H1 (cell line): ENCODE measurements around the gene EGF. TPM values are rescaled to one million over a fixed set of nuclear protein-coding genes. Genes with fewer than 3 reads are reported as not detected.

Experiments
- CTCF ChIA-PET: fragments of 300-600 bp; sonication (Branson Sonifier 250); formaldehyde crosslinking; loops from one replicate; lab custom pipeline; 2021; ENCODE audit not compliant: partially characterized antibody; lab: Charles Lee
- POLR2A ChIA-PET: fragments of 300-600 bp; sonication (Branson Sonifier 250); formaldehyde crosslinking; loops from one replicate; lab custom pipeline; 2021; ENCODE audit warnings: inconsistent platforms; ENCODE audit not compliant: partially characterized antibody; lab: Charles Lee
- DNase-seq, 2 experiments: peaks; one replicate each; pipeline versions ENCODE4 v3.0.0 to v3.0.0-alpha.2; 2010 to 2022; ENCODE audit warnings: low spot score in 2 of 2, low read depth in 1 of 2, mixed read lengths in 1 of 2
- FAIRE-seq: peaks from 2 replicates; lab custom pipeline; 2011; peaks lifted over from hg19 to GRCh38; lab: Jason Lieb, UNC
- H2AFZ ChIP-seq: 2 replicates; pipeline ENCODE4 v1.8.1; 2012; ENCODE audit warnings: low read length, inconsistent platforms
- H2AK5ac ChIP-seq: 2 replicates; pipeline ENCODE4 v1.6.1; 2013; ENCODE audit warnings: low read depth, low read length
- H2BK120ac ChIP-seq: replicated peaks from 2 replicates; pipeline ENCODE3; 2013; ENCODE audit warnings: low read depth, low read length, inconsistent platforms
- H2BK12ac ChIP-seq: 2 replicates; pipeline ENCODE4 v1.6.1; 2013; ENCODE audit warnings: low read depth, low read length
- H2BK15ac ChIP-seq: 2 replicates; pipeline ENCODE4 v1.6.1; 2013; ENCODE audit warnings: low read length
- H2BK20ac ChIP-seq: 2 replicates; pipeline ENCODE4 v1.6.1; 2013; ENCODE audit warnings: low read length
- H2BK5ac ChIP-seq: 2 replicates; pipeline ENCODE4 v1.6.1; 2013; ENCODE audit warnings: low read depth, low read length
- H3K14ac ChIP-seq: 2 replicates; pipeline ENCODE4 v1.6.1; 2013; ENCODE audit warnings: inconsistent platforms; ENCODE audit not compliant: insufficient read length
- H3K18ac ChIP-seq: 2 replicates; pipeline ENCODE4 v1.6.1; 2013; ENCODE audit warnings: low read length; ENCODE audit errors: extremely low read depth
- H3K23ac ChIP-seq: 2 replicates; pipeline ENCODE4 v1.6.1; 2013; ENCODE audit warnings: inconsistent platforms; ENCODE audit not compliant: insufficient read length
- H3K23me2 ChIP-seq: 2 replicates; pipeline ENCODE4 v1.6.1; 2013; ENCODE audit warnings: low read depth, low read length
- H3K27ac ChIP-seq: 2 replicates; pipeline ENCODE4 v1.6.1; 2011; ENCODE audit warnings: low read depth, low read length, inconsistent platforms
- H3K27me3 ChIP-seq, 4 experiments: replicated peaks in 1 of 4; 1 replicate in 1 of 4; 2 replicates in 3 of 4; pipeline versions ENCODE4 v1.6.1 to v1.8.1; 2011 to 2013; ENCODE audit warnings: low read length in 3 of 4, mild to moderate bottlenecking in 3 of 4, inconsistent platforms in 2 of 4, mixed read lengths in 2 of 4, moderate library complexity in 1 of 4; ENCODE audit not compliant: control insufficient read depth in 3 of 4, insufficient read depth in 3 of 4; ENCODE audit errors: extremely low read depth in 1 of 4
- H3K36me3 ChIP-seq, 4 experiments: 2 replicates each; pipeline versions ENCODE4 v1.6.1 to v1.8.1; 2011 to 2013; ENCODE audit warnings: mild to moderate bottlenecking in 4 of 4, low read length in 3 of 4, moderate library complexity in 2 of 4, control low read depth in 1 of 4, inconsistent platforms in 1 of 4; ENCODE audit not compliant: insufficient read depth in 4 of 4, control insufficient read depth in 2 of 4
- H3K4ac ChIP-seq: replicated peaks from 2 replicates; pipeline ENCODE3; 2013; ENCODE audit warnings: low read length, low read depth, mixed read lengths, inconsistent platforms; ENCODE audit not compliant: insufficient read length
- H3K4me1 ChIP-seq, 4 experiments: replicated peaks in 1 of 4; 1 replicate in 1 of 4; 2 replicates in 3 of 4; pipeline versions ENCODE4 v1.6.1 to v1.8.1; 2011 to 2013; ENCODE audit warnings: low read length in 3 of 4, inconsistent platforms in 2 of 4, mixed read lengths in 1 of 4; ENCODE audit not compliant: insufficient read depth in 4 of 4, control insufficient read depth in 3 of 4
- H3K4me2 ChIP-seq, 2 experiments: 2 replicates each; pipeline versions ENCODE4 v1.6.1 to v1.8.1; 2011 to 2013; ENCODE audit warnings: low read depth in 2 of 2, low read length in 2 of 2, control low read depth in 1 of 2, inconsistent platforms in 1 of 2, mild to moderate bottlenecking in 1 of 2; ENCODE audit not compliant: insufficient read depth in 1 of 2
- H3K4me3 ChIP-seq, 4 experiments: fragments of 200-600, 300-600 bp in 1 of 4; sonication (generic), shearing (Covaris generic), sonication (Bioruptor Twin) in 1 of 4; 2 replicates each; pipeline versions ENCODE4 v1.5.1 to v1.8.1; 2011 to 2016; ENCODE audit warnings: low read length in 4 of 4, low read depth in 3 of 4, control low read depth in 2 of 4, inconsistent platforms in 2 of 4, mild to moderate bottlenecking in 2 of 4, mixed read lengths in 1 of 4, moderate library complexity in 1 of 4; ENCODE audit not compliant: insufficient read depth in 2 of 4; ENCODE audit errors: extremely low read depth in 1 of 4
- H3K56ac ChIP-seq: replicated peaks from 2 replicates; pipeline ENCODE3; 2013; ENCODE audit warnings: low read depth, mild to moderate bottlenecking, mixed read lengths, low read length, inconsistent platforms; ENCODE audit not compliant: insufficient read length
- H3K79me1 ChIP-seq: 2 replicates; pipeline ENCODE4 v1.6.1; 2013; ENCODE audit warnings: low read depth, low read length, control low read depth
- H3K79me2 ChIP-seq, 2 experiments: 2 replicates each; pipeline versions ENCODE4 v1.6.1 to v1.8.1; 2012 to 2013; ENCODE audit warnings: low read length in 2 of 2, mild to moderate bottlenecking in 2 of 2, inconsistent platforms in 1 of 2; ENCODE audit not compliant: insufficient read depth in 2 of 2, control insufficient read depth in 1 of 2
- H3K9ac ChIP-seq, 4 experiments: replicated peaks in 1 of 4; 1 replicate in 1 of 4; 2 replicates in 3 of 4; pipeline versions ENCODE4 v1.6.1 to v1.8.1; 2011 to 2013; ENCODE audit warnings: low read depth in 3 of 4, low read length in 3 of 4, control low read depth in 2 of 4, mild to moderate bottlenecking in 2 of 4, moderate library complexity in 2 of 4, inconsistent platforms in 1 of 4; ENCODE audit errors: extremely low read depth in 1 of 4
- H3K9me3 ChIP-seq, 2 experiments: 2 replicates each; pipeline versions ENCODE4 v1.6.1 to v1.8.1; 2012 to 2013; ENCODE audit warnings: mild to moderate bottlenecking in 2 of 2, moderate library complexity in 2 of 2, control low read depth in 1 of 2, inconsistent platforms in 1 of 2, low read depth in 1 of 2, low read length in 1 of 2, mixed read lengths in 1 of 2; ENCODE audit not compliant: insufficient read depth in 2 of 2
- H4K20me1 ChIP-seq, 2 experiments: replicated peaks in 1 of 2; 2 replicates each; pipeline versions ENCODE3 to v1.8.1; 2011 to 2013; ENCODE audit warnings: inconsistent platforms in 2 of 2, low read length in 2 of 2, mild to moderate bottlenecking in 1 of 2; ENCODE audit not compliant: insufficient read depth in 2 of 2, control insufficient read depth in 1 of 2
- H4K5ac ChIP-seq: 2 replicates; pipeline ENCODE4 v1.6.1; 2013; ENCODE audit warnings: low read length, low read depth, mixed read lengths, inconsistent platforms; ENCODE audit not compliant: insufficient read length
- H4K8ac ChIP-seq: 2 replicates; pipeline ENCODE4 v1.8.0; 2013; ENCODE audit warnings: mild to moderate bottlenecking, moderate library complexity, low read length, inconsistent platforms; ENCODE audit not compliant: insufficient read depth; ENCODE audit errors: extremely low read depth
- H4K91ac ChIP-seq: replicated peaks from 2 replicates; pipeline ENCODE3; 2013; ENCODE audit warnings: low read length, mixed read lengths, inconsistent platforms; ENCODE audit not compliant: insufficient read length
- ASH2L ChIP-seq: fragments of 200-600, 300-600 bp; sonication (generic); IDR thresholded peaks from one replicate; pipeline ENCODE4 v1.7.1; 2017; ENCODE audit warnings: low read length
- BRCA1 ChIP-seq: IDR thresholded peaks from 2 replicates; pipeline ENCODE4 v1.6.1; 2012; ENCODE audit warnings: low read depth, low read length, improper control_type of control experiment
- NANOG ChIP-seq: IDR thresholded peaks from 2 replicates; pipeline ENCODE4 v1.6.1; 2011; ENCODE audit warnings: low read length, low read depth, mild to moderate bottlenecking, inconsistent platforms; ENCODE audit not compliant: insufficient read depth, poor library complexity, severe bottlenecking
- NRF1 ChIP-seq: IDR thresholded peaks from 2 replicates; pipeline ENCODE4 v1.6.1; 2011; ENCODE audit warnings: mild to moderate bottlenecking, low read depth, low read length, improper control_type of control experiment
- POLR2A ChIP-seq, 2 experiments: IDR thresholded peaks; 1 replicate in 1 of 2; 2 replicates in 1 of 2; pipeline ENCODE4 v1.6.1; 2011; ENCODE audit warnings: low read depth in 2 of 2, low read length in 2 of 2, mild to moderate bottlenecking in 2 of 2; ENCODE audit errors: control extremely low read depth in 1 of 2
- RNF2 ChIP-seq: fragments of 200-900, 300-1000 bp; sonication (generic); IDR thresholded peaks from 2 replicates; pipeline ENCODE4 v1.7.1; 2016; ENCODE audit warnings: borderline replicate concordance, low read depth, mild to moderate bottlenecking, antibody characterized with exemption, low read length; ENCODE audit not compliant: poor library complexity, severe bottlenecking; ENCODE audit errors: missing control alignments
- SRF ChIP-seq: IDR thresholded peaks from 2 replicates; pipeline ENCODE4 v1.6.1; 2011; ENCODE audit warnings: mild to moderate bottlenecking, low read depth, low read length, moderate library complexity
- TEAD4 ChIP-seq: IDR thresholded peaks from 2 replicates; pipeline ENCODE4 v1.6.1; 2012; ENCODE audit warnings: low read depth, low read length, inconsistent platforms, mixed read lengths
- WGBS, 2 experiments: shearing (Covaris generic) in 1 of 2; methylation state at CpG; one replicate each; pipeline versions ENCODE4 v1.1.6 to v1.1.7; 2013 to 2015; ENCODE audit warnings: low lambda C conversion rate in 2 of 2, mixed read lengths in 2 of 2, inconsistent platforms in 1 of 2, low coverage in 1 of 2, missing lambda C conversion rate in 1 of 2; ENCODE audit not compliant: insufficient replicate concordance in 2 of 2, insufficient coverage in 1 of 2, insufficient read length in 1 of 2; ENCODE audit errors: extremely low coverage in 1 of 2, missing lambda C conversion rate in 1 of 2; 5-methylcytosine and 5-hydroxymethylcytosine counted together
- polyA plus RNA-seq, 7 experiments: library from polyadenylated mRNA; depleted of rRNA in 3 of 7; stranded (reverse) in 5 of 7; unstranded in 2 of 7; fragments of >200 nt in 5 of 7; fragments of 200-250 nt in 2 of 7; gene quantifications; 1 replicate in 5 of 7; 2 replicates in 1 of 7; 4 replicates in 1 of 7; pipeline versions ENCODE4 v1.2.1 to v1.2.3, GENCODE V29; 2011 to 2013; ENCODE audit warnings: missing spikeins in 2 of 7, mixed read lengths in 2 of 7
- total RNA-seq: library from RNA; stranded (reverse); fragmentation: NEBNext Ultra II Directional; extraction: Animal tissue kit (Norgen Biotek cat#: 25700); gene quantifications from 2 replicates; pipeline ENCODE4 v1.2.1, GENCODE V29; 2021

Gene EGF
- total and polyA plus RNA-seq, 2 of the 8 experiments (the other 6 are each of a cell fraction or from before 2014, with no cell fraction given) = 1.5 to 2.6 TPM

GRCh38 chr4:109914322-109914721, 1.6 kb downstream of the EGF start:
- Histone ChIP-seq H2BK20ac (no peak overlapping the region), H3K4me3 (no peak overlapping the region), H2AFZ (no peak overlapping the region), H3K4me1 (peaks cover 0 to 12% (median 6%) of the 10 kb centered on the region in 4 experiments; a peak in 5 of 7 replicates), H4K20me1 (no peaks in the 10 kb centered on the region), H3K4me2 (peak overlapping the region in 1 of 2 experiments; percentile 32; a peak in 2 of 4 replicates), H3K9ac (no peak overlapping the region), H4K5ac (no peak overlapping the region), H4K8ac (no peak overlapping the region), H3K27me3 (no peaks in the 10 kb centered on the region), H2BK5ac (no peak overlapping the region), H2BK120ac (no peak overlapping the region), H3K56ac (no peak overlapping the region), H3K4ac (no peak overlapping the region), H3K9me3 (no peaks in the 10 kb centered on the region), H3K27ac (no peak overlapping the region), H3K79me2 (no peaks in the 10 kb centered on the region), H3K14ac (no peak overlapping the region), H3K23ac (no peak overlapping the region), H3K36me3 (no peaks in the 10 kb centered on the region), H4K91ac (no peak overlapping the region), H3K79me1 (no peaks in the 10 kb centered on the region), H2BK15ac (no peak overlapping the region), H2AK5ac (no peak overlapping the region), H2BK12ac (no peak overlapping the region), H3K23me2 (no peaks in the 10 kb centered on the region), H3K18ac (no peak overlapping the region)
- FAIRE-seq = no peak
- no peak for DNase-seq
- no peak for TF ChIP-seq NRF1
- no peak for TF ChIP-seq BRCA1
- TF ChIP-seq NANOG = no peak
- TF ChIP-seq TEAD4 = no peak
- no peak for TF ChIP-seq POLR2A (IDR thresholded peaks at IDR 0.05; ENCODE audit: control extremely low read depth in 1 of 2, low read depth in 2 of 2, low read length in 2 of 2)
- no peak for TF ChIP-seq SRF
- TF ChIP-seq RNF2 = no peak
- TF ChIP-seq ASH2L = no peak
- ChIA-PET CTCF (no interaction called here), POLR2A (interaction anchor here (0.6 kb wide), 1 partner anchor 481 kb away, joined by 3 read pairs; no protein-coding TSS in a partner anchor)
- 92% methylated on average over 3 of the region's 3 CpGs; no CpG with 5 or more reads in 1 of the 2 experiments for WGBS, 2 experiments
